Esophagus muscularis mucosa (tissue), 3 donors: ENCODE data around the gene ADGRB3.

ENCODE experiments used
- CTCF ChIP-seq, 3 experiments: fragments of 200-600 bp in 2 of 3; fragments of 450-650 bp in 1 of 3; sonication (generic) in 2 of 3; IDR thresholded peaks; one replicate each; pipeline ENCODE4 v1.5.1; 2017 to 2019; ENCODE audit warnings: antibody characterized with exemption in 3 of 3, mild to moderate bottlenecking in 2 of 3, moderate library complexity in 1 of 3
- POLR2A ChIP-seq: fragments of 450-650 bp; IDR thresholded peaks from one replicate; pipeline ENCODE4 v1.6.1; 2017; ENCODE audit warnings: antibody characterized with exemption, moderate library complexity, mild to moderate bottlenecking, low read depth
- POLR2AphosphoS5 ChIP-seq, 2 donors: sonication (generic); formaldehyde crosslinking; IDR thresholded peaks; one replicate each; pipeline ENCODE4 v1.6.1; 2017; ENCODE audit warnings: antibody characterized with exemption in 2 of 2

DNA sequence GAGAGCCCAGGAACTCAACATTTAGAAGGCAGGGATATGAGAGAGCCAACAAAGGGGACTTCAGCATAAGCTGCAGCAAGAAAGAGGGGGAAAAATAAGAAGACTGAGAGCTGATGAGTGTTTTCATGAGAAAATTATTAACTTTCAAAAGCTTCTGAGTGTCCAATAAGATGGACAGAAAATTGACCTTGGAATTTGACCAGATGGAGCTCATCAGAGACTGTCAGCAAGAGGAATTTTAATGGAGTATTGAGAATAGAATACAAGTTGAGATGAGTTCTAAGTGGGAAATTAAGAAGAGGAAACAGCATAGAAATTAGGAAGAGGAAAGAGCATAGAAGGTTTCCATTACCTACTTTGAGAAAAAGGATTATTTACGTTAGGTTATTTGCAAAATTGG lies 733.5 kb downstream of the ADGRB3 start:
- TF ChIP-seq POLR2A: no peak
- no peak for TF ChIP-seq POLR2AphosphoS5 (IDR thresholded peaks at IDR 0.05)
- no peak for TF ChIP-seq CTCF (IDR thresholded peaks at IDR 0.05)
